Chondrocyte (in vitro differentiated cells): ENCODE data around the gene SLC38A7. TPM values are rescaled to one million over a fixed set of nuclear protein-coding genes. Genes with fewer than 3 reads are reported as not detected.
"Not testable (repeated sequence)": the region's sequence is repeated elsewhere in the genome, so short reads cannot be mapped to it uniquely, and the experiment has no call there.

Source experiments
- DNase-seq: peaks from one replicate; pipeline ENCODE4 v3.0.0; 2021; ENCODE audit warnings: mixed read lengths, low spot score
- H3K27ac Mint-ChIP-seq: one replicate; pipeline ENCODE4 v1.8.0; 2021; ENCODE audit warnings: mild to moderate bottlenecking, moderate library complexity, mixed read lengths; ENCODE audit not compliant: unreplicated experiment
- H3K27me3 Mint-ChIP-seq: 2 replicates; pipeline ENCODE4 v1.8.0; 2021; ENCODE audit warnings: low read depth, mixed read lengths
- H3K36me3 Mint-ChIP-seq: 2 replicates; pipeline ENCODE4 v1.8.0; 2021; ENCODE audit warnings: low read depth, mixed read lengths
- H3K4me1 Mint-ChIP-seq: 2 replicates; pipeline ENCODE4 v1.8.0; 2021; ENCODE audit warnings: low read depth, mild to moderate bottlenecking, mixed read lengths
- H3K4me3 Mint-ChIP-seq: one replicate; pipeline ENCODE4 v1.8.0; 2021; ENCODE audit warnings: mild to moderate bottlenecking, moderate library complexity, mixed read lengths; ENCODE audit not compliant: unreplicated experiment
- H3K9me3 Mint-ChIP-seq: 2 replicates; pipeline ENCODE4 v1.8.0; 2021; ENCODE audit warnings: low read depth, mixed read lengths
- total RNA-seq: library from RNA; stranded (reverse); gene quantifications from 3 replicates; pipeline ENCODE4 v1.2.1, GENCODE V29; 2021
- TF ChIP-seq, protein P1 (sequence below): fragments of 200-600 bp; sonication (generic); IDR thresholded peaks from 2 replicates; pipeline ENCODE4 v1.5.0; 2021; ENCODE audit warnings: antibody characterized with exemption, mild to moderate bottlenecking, moderate library complexity

SLC38A7 gene
- total RNA-seq, 1 donor from 2014 or later: 45.1 TPM

DNA sequence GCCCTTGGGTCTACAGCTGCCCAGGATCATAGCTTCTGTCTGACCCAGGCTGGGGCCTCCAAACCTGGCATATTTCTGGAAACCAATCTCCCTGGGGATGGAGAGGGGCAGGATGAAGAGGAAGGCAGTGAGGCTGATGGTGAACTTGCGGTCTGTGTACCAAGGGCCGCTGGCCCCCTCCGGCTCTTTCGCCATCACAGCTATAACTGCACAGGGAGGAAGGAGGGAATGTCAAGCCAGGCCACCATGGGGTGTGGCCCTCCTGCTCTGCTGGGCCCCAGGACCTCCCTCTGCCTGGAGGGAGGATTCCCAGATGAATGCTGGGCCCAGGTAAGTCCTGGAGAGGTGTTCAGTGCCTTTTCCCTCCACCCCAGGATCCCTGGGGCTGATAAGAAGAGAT lies 6.3 kb downstream of the SLC38A7 start:
- TF ChIP-seq, protein P1, sequence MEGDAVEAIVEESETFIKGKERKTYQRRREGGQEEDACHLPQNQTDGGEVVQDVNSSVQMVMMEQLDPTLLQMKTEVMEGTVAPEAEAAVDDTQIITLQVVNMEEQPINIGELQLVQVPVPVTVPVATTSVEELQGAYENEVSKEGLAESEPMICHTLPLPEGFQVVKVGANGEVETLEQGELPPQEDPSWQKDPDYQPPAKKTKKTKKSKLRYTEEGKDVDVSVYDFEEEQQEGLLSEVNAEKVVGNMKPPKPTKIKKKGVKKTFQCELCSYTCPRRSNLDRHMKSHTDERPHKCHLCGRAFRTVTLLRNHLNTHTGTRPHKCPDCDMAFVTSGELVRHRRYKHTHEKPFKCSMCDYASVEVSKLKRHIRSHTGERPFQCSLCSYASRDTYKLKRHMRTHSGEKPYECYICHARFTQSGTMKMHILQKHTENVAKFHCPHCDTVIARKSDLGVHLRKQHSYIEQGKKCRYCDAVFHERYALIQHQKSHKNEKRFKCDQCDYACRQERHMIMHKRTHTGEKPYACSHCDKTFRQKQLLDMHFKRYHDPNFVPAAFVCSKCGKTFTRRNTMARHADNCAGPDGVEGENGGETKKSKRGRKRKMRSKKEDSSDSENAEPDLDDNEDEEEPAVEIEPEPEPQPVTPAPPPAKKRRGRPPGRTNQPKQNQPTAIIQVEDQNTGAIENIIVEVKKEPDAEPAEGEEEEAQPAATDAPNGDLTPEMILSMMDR: no peak
- H3K4me1 Mint-ChIP-seq: peaks cover 15% of the 10 kb centered on the region

DNA sequence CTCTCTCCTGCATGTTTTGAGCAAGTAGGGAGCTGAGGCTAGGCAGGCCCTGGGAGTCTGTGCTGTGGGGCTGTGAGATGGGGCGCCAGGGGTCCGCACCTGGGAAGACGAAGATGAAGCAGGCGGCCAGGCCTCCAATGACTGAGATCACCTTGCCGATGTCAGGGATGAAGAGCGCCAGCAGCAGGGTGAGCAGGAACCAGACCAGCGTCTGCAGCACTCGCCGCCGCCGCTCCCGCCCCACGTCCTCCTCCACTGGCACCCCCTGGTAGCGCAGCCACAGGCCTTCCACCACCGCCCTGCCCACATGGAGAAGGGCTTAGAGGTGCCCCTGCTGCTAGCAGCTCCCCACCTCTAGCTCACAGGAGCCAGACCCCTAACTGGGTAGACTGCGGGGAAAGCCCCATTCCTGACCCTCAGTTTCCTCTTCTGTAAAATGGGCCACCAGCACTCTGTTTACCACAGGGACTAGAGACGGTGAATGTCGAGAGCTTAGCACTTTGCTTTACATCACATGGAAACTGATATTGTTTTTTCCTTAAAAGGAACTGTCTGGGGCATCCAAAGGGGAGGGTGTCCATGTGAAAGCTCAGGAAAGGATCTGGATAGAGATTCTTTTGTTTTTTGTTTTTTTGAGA lies 13.5 kb downstream of the SLC38A7 start:
- Mint-ChIP-seq H3K9me3 (no peaks in the 10 kb centered on the region), H3K4me1 (peaks cover 3% of the 10 kb centered on the region), H3K27me3 (no peaks in the 10 kb centered on the region), H3K36me3 (peaks cover 34% of the 10 kb centered on the region), H3K4me3 (no peak overlapping the region), H3K27ac (no peak overlapping the region)
- TF ChIP-seq, protein P1: no peak
- DNase-seq: no peak

More for the DNA sequence above, 6.3 kb downstream of the SLC38A7 start:
- H3K4me3 Mint-ChIP-seq: no peak overlapping the region
- DNase-seq: peak; percentile 53
- peaks cover 22% of the 10 kb centered on the region for H3K36me3 Mint-ChIP-seq
- no peaks in the 10 kb centered on the region for H3K27me3 Mint-ChIP-seq
- H3K9me3 Mint-ChIP-seq: no peaks in the 10 kb centered on the region
- no peak overlapping the region for H3K27ac Mint-ChIP-seq

- Mint-ChIP-seq H3K9me3 (no peaks in the 10 kb centered on the region), H3K4me3 (no peak overlapping the region), H3K27me3 (no peaks in the 10 kb centered on the region), H3K4me1 (peaks cover 3% of the 10 kb centered on the region), H3K27ac (no peak overlapping the region), H3K36me3 (peaks cover 30% of the 10 kb centered on the region)
- TF ChIP-seq, protein P1: no peak
- DNase-seq: no peak
These were observed 14.4 kb downstream of the SLC38A7 start for GRCh38 chr16:58670177-58670576.

DNA sequence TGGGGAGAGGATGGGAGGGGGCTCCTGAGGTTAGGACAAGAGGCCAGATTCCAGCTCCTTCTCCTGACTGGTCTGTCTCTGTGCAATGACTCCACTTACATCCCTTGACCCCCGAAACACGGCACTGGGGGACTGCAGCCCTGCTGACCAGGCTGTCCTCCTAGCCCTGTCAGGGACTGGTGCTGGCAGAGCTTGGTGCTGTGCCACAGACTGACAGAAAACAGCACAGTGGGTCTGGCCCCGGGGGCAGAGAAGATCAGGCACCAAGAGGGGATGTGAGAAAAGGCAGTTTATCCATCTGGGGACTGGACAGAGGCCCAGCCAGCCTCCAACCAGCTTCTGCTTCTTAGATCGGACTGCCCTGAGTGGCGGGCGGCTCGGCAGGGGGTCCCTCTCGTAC lies 19.4 kb downstream of the SLC38A7 start:
- no peak for DNase-seq
- H3K4me3 Mint-ChIP-seq: no peak overlapping the region
- H3K4me1 Mint-ChIP-seq: peaks cover 6% of the 10 kb centered on the region
- TF ChIP-seq, protein P1: no peak
- peaks cover 16% of the 10 kb centered on the region for H3K36me3 Mint-ChIP-seq
- no peaks in the 10 kb centered on the region for H3K9me3 Mint-ChIP-seq
- H3K27me3 Mint-ChIP-seq: no peaks in the 10 kb centered on the region
- no peak overlapping the region for H3K27ac Mint-ChIP-seq

DNA sequence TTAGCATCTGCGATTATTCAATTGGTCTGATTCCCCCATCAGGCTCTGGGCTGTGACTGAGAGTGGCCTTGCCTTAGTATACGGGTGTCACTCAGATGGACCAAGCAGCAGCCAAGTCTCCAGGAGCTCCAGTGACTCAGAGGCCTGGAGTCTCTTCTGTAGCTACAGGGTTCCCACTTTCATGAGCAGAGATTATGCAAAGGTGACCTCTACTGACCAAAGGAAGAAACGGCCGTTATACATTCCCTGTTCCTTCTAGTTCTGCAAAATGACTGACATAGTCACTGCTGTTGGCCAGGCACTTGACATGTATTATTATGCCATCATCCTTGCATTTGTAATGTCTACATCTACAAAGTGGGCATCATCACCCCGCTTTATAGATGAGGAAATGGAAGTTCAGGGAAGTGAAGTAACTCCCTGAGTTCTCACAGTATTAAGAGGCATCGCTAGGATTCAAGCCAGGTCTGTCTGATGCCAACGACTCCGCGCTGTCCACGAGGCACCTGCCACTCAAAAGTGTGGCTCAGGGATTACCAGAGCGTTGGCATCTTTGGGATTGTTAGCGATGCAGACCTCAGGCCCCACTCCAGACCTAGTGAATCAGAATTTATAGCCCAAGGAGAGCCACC lies 23.3 kb downstream of the SLC38A7 start:
- peak overlapping the region; percentile 55 for H3K27ac Mint-ChIP-seq
- no peak overlapping the region for H3K4me3 Mint-ChIP-seq
- H3K4me1 Mint-ChIP-seq: peaks cover 4% of the 10 kb centered on the region
- TF ChIP-seq, protein P1: peak; percentile 85
- H3K27me3 Mint-ChIP-seq: no peaks in the 10 kb centered on the region
- DNase-seq: no peak
- no peaks in the 10 kb centered on the region for H3K9me3 Mint-ChIP-seq
- no peaks in the 10 kb centered on the region for H3K36me3 Mint-ChIP-seq

DNA sequence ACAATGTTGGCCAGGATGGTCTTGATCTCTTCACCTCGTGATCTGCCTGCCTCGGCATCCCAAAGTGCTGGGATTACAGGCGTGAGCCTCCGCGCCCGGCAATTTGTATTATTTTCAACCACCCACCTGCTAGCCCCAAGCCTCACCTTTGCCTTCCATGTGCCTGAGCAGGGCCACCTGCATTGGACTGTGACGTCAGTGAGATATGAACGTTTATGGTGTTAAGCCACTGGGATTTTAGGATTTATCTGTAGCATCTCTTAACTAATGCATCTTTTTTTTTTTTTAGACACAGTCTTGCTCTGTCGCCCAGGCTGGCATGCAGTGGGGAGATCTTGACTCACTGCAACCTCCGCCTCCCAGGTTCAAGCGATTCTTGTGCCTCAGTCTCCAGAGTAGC lies 24.7 kb downstream of the SLC38A7 start:
- H3K9me3 Mint-ChIP-seq, H3K27ac Mint-ChIP-seq: not testable (repeated sequence)

More for the DNA sequence above, 24.7 kb downstream of the SLC38A7 start:
- H3K27me3 Mint-ChIP-seq, H3K36me3 Mint-ChIP-seq, H3K4me1 Mint-ChIP-seq, DNase-seq, H3K4me3 Mint-ChIP-seq: not testable (repeated sequence)
